Measurements from ENCODE around the gene DNAJC15. TPM values are rescaled to one million over a fixed set of nuclear protein-coding genes. Genes with fewer than 3 reads are reported as not detected.
"Not testable (repeated sequence)": the region's sequence is repeated elsewhere in the genome, so short reads cannot be mapped to it uniquely, and the experiment has no call there.

Gene DNAJC15
- total RNA-seq, 1 donor from 2014 or later, result 16.3 TPM

- DNase-seq (ENCODE audit: low read depth), result no peak
Observed at GRCh38 chr13:43044720-43045301, 21.4 kb downstream of the DNAJC15 start.

DNA sequence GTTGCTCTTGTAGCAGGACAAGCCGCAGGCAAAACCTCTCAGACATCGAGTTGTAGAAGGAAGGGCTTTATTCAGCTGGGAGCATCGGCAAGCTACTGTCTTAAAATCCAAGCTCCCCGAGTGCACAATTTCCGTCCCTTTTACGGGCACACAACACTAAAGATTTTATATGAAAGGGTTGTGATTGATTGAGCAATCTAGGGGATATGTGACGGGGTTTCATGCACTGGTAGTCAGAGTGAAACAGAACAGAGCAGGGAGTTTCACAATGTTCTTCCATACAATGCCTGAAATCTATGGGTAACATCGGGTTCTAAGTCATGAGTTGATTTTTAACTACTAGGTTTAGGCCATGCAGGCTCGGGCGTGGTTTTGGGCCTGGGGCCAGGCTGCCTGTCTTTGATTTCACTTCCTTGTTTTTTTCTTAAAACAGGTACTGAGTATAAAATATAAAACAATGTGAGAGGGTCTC, 22.0 kb downstream of the DNAJC15 start:
- not testable (repeated sequence) for DNase-seq (ENCODE audit: low read depth)

- DNase-seq (ENCODE audit: low read depth), result no peak
Observed at GRCh38 chr13:43046259-43046658, 22.9 kb downstream of the DNAJC15 start.

GRCh38 chr13:43054803-43055802, 31.7 kb downstream of the DNAJC15 start:
- DNase-seq (ENCODE audit: low read depth), result peak; percentile 61

DNA sequence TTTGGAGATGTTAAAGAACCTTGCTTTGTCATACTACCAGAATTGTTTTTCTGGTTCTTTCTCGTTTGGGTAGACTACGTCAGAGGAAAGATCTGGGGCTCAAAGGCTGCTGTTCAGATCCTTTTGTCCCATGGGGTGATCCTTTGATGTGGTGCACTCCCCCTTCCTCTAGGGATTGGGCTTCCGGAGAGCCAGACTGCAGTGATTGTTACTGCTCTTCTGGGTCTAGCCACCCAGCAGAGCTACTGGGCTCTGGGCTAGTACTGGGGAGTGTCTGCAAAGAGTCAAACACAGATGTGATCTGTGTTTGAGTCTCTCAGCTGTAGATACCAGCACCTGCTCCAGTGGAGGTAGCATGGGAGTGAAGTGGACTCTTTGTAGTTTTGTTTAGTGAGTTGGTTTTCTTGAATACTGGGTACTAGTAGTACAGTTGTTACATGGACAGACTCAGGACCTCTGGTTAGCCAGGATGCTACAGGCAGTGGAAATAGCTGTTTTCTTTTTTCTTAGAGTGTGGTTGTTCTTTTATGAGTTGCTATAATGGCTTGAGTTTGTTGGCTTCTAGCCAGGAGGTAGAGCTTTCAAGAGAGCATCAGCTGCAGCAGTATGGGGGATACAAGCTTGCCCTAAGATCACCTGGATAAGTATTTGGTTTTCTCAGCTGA, 34.4 kb downstream of the DNAJC15 start:
- no peak for DNase-seq (ENCODE audit: low read depth)

DNA sequence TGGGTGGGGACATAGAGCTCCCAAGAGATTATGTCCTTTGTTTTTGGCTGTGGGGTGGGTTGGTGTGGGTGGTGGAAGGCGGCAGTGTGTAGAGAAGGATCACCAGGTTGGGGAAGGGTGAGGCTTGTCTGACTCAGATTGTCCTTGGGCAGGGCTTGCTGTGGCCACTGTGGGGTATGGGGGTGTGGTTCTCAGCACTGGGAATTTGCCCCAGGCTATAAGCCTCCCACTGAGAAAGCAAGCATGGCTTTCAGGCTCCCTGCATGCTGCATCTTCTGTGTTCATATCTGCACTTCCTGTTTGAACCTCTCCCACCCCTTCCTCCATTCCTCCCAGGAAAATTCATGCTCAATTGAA, 34.9 kb downstream of the DNAJC15 start:
- DNase-seq (ENCODE audit: low read depth), result peak; percentile 46

DNA sequence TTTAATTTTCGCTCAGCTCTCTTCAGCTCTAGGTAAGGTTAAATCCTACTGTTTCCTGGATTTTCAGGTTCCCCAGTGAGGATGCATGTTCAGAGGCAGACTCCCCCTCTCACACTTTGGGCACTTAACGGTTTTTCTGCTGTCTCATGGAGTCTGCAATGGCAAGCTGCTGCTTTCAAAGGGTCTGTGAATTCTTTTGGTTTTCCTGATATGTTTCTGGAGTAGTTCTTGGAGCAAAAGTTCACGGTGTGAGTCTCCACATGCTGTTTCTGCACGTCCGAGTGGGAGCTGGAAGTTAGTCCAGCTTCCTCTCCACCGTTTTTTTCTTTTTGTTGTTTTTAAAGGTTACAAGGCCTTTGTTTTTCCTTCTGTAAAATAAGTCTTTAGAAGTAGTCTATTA, 35.4 kb downstream of the DNAJC15 start:
- DNase-seq (ENCODE audit: low read depth), result no peak

GRCh38 chr13:43059779-43060178, 36.4 kb downstream of the DNAJC15 start:
- not testable (repeated sequence) for DNase-seq (ENCODE audit: low read depth)

DNA sequence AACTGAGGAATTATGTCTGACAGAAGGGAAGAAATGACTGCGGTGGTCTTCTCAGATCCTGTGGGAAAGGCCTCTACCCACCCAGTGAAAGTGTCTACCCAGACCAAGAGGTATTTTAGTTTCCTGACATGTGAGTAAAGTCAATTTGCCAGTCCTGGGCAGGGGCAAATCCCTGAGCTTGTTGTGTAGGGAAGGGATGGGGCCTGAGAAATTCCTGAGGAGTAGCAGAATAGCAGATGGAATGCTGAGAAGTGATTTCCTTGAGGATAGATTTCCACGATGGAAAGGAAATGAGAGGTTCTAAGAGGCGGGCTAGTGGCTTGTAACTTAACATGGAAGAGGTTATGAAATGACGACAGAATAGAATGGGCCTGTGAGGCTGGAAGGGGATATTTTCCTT, 37.4 kb downstream of the DNAJC15 start:
- DNase-seq (ENCODE audit: low read depth), result not testable (repeated sequence)

GRCh38 chr13:43061496-43062280, 38.3 kb downstream of the DNAJC15 start:
- DNase-seq (ENCODE audit: low read depth), result no peak

DNA sequence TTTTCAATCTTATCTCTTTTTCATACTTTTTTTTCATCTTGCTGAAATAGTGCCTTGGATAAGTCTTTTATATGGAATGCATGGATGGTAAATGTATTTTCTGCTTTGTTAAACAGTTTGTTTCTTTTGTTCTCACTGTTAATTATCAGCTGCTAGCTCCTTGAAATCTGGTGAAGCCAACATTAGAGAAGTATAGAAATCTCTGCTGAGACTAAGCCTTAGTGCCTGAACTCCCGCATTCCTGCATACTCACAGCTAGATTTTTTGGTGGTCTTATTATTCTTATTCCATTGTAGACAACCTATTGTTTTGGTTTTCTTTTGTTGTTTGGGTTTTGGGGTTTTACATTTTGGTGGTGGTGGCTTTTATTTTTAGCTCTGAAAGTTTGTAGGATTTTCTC, 48.4 kb downstream of the DNAJC15 start:
- no peak for DNase-seq (ENCODE audit: low read depth)

DNA sequence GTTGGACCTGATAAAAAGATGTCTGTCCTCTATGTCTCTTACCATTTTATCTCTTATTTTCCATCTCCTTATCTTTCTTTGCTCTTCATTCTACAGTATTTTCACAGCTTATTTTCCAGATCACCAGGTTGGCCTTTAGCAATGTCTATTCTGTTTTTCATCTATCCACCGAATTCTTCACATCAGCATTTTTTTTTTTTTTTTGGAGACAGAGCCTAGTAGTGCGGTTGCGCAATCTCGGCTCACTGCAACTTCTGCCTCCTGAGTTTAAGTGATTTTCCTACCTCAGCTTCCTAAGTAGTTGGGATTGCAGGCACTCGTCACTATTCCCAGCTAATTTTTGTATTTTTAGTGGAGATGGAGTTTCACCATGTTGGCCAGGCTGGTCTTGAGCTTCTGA, 49.0 kb downstream of the DNAJC15 start:
- DNase-seq (ENCODE audit: low read depth), result no peak

DNA sequence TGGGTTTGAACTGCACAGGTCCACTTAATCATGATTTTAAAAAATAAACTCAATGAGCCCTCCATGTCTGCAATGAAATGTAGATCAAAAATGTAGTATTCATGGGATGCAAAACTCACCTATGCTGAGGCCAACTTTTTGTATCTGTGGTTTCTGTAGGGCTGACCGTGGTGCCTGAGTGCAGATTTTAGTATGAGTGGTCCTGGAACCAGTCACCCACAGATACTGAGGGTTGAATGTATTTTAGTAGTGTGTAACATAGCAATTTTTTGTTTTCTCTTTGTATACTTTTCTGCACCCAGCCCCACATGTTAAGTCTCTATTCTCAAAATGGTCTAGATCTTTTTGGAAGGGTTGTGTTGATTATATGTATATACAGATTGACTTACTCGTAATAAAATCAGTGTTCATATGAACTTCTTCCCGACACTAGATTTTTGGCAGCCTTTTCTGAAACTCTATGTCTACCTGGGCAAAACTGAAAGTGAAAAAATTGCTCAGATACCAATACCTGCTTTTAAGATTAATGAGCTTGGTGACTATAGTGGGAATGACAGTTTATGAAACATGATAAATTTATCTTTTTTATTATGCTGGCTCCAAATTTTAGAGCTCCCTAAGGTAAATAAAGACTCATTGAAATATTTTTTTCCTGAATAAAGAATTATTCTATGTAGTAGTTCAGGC, 51.6 kb downstream of the DNAJC15 start:
- no peak for DNase-seq (ENCODE audit: low read depth)

- not testable (repeated sequence) for DNase-seq (ENCODE audit: low read depth)
Observed at GRCh38 chr13:43075511-43075902, 52.1 kb downstream of the DNAJC15 start.

- DNase-seq (ENCODE audit: low read depth), result no peak
Observed at GRCh38 chr13:43077046-43077445, 53.7 kb downstream of the DNAJC15 start.

DNA sequence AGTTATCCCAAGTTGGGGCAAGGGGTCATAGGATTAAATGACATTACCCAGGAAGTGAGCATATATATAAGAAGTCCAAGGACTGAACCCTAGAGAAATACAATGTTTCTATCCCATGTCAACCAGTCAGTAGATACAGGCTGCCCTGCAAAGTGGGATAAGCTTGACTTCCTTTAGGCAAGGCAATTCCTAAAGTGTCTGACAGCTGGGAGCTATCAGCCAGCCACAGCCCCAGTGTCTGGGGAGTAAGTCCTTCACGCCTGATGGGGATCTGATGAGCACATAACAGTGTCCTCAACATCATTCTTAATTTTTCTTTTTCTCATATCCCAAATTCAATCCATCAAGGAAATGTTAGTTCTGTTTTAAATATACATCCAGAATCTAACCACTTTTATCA, 54.1 kb downstream of the DNAJC15 start:
- peak; percentile 32 for DNase-seq (ENCODE audit: low read depth)

- DNase-seq (ENCODE audit: low read depth), result no peak
Observed at GRCh38 chr13:43077906-43078305, 54.5 kb downstream of the DNAJC15 start.

DNA sequence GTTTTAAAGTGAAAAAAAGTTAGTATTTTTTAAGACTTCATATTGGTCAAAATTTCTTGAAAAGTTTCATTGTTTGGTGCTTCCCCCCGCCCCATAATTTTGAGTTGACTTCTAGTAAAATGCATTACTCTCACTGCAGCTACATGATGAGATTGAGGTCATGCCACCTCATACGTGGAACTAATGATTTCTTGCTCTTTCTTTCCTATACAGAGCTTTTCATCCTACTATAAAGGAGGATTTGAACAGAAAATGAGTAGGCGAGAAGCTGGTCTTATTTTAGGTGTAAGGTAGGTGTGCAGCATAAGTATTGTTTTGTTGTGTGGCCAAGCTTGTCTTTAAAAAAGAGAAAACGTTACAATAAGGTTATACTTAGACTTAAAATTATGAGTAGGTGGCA, 55.0 kb downstream of the DNAJC15 start:
- DNase-seq (ENCODE audit: low read depth), result no peak

- DNase-seq (ENCODE audit: low read depth), result no peak
Observed at GRCh38 chr13:43079392-43079931, 56.1 kb downstream of the DNAJC15 start.

DNA sequence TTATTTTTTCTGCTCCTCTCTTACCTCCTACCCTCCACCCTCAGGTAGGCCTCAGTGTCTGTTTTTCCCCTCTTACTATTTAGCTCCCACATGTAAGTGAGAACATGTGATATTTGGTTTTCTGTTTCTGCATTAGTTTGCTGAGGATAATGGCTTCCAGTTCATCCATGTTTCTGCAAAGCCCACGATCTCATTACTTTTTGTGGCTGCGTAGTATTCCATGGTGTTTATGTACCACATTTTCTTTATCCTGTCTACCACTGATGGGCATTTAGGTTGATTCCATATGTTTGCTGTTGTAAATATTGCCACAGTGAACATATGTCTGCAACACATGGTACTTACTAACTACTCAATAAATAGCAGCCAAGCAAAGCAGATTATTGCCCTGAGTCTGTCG, 56.8 kb downstream of the DNAJC15 start:
- no peak for DNase-seq (ENCODE audit: low read depth)

Data from myocyte (in vitro differentiated cells).